KMS-11 (cell line): ENCODE results near the gene PDPN.

Source experiments
- H2AFZ ChIP-seq: fragments of 200-600 bp; sonication (generic); 2 replicates; pipeline ENCODE4 v1.6.1; 2016; ENCODE audit warnings: antibody characterized with exemption, mixed run types, low read depth
- H3K27ac ChIP-seq: fragments of 200-600 bp; sonication (generic); 2 replicates; pipeline ENCODE4 v1.6.1; 2016; ENCODE audit warnings: mild to moderate bottlenecking, mixed run types
- H3K27me3 ChIP-seq: fragments of 200-600 bp; sonication (generic); 2 replicates; pipeline ENCODE4 v1.6.1; 2017; ENCODE audit warnings: mild to moderate bottlenecking, low read depth, mixed run types, moderate library complexity; ENCODE audit not compliant: insufficient read depth
- H3K36me3 ChIP-seq: fragments of 200-600 bp; sonication (generic); 2 replicates; pipeline ENCODE4 v1.6.1; 2017; ENCODE audit warnings: mild to moderate bottlenecking, mixed run types; ENCODE audit not compliant: insufficient read depth
- H3K4me1 ChIP-seq: fragments of 200-600 bp; sonication (generic); 2 replicates; pipeline ENCODE4 v1.6.1; 2016; ENCODE audit warnings: mild to moderate bottlenecking, low read depth, mixed run types; ENCODE audit not compliant: poor library complexity, severe bottlenecking
- H3K4me2 ChIP-seq: fragments of 200-600 bp; sonication (generic); 2 replicates; pipeline ENCODE4 v1.7.0; 2016; ENCODE audit warnings: mild to moderate bottlenecking, mixed run types
- H3K4me3 ChIP-seq: fragments of 200-600 bp; sonication (generic); IDR thresholded peaks from 2 replicates; pipeline ENCODE4 v1.6.1; 2017; ENCODE audit warnings: low read depth, low read length, mixed read lengths; ENCODE audit not compliant: insufficient read depth
- H3K79me2 ChIP-seq: fragments of 200-600 bp; sonication (generic); 2 replicates; pipeline ENCODE4 v1.6.1; 2016; ENCODE audit warnings: low read depth, mixed run types; ENCODE audit not compliant: insufficient read depth
- H3K9ac ChIP-seq: fragments of 200-600 bp; sonication (generic); 2 replicates; pipeline ENCODE4 v1.6.1; 2016; ENCODE audit warnings: mild to moderate bottlenecking, mixed run types
- H4K20me1 ChIP-seq: fragments of 200-600 bp; sonication (generic); 2 replicates; pipeline ENCODE4 v1.6.1; 2016; ENCODE audit warnings: mild to moderate bottlenecking, mixed run types; ENCODE audit not compliant: insufficient read depth
- CTCF ChIP-seq: fragments of 200-600 bp; sonication (generic); conservative IDR thresholded peaks from 2 replicates; pipeline ENCODE4 v1.6.1; 2017; ENCODE audit warnings: low read depth, mild to moderate bottlenecking, antibody characterized with exemption, low read length, moderate library complexity, mixed read lengths

Gene PDPN

GRCh38 chr1:13583595-13583965 lies at the start of gene PDPN:
TSS of gene PDPN (plus strand) at chr1:13583832. CDS start at chr1:13584034, 202 bp downstream.
- Histone ChIP-seq H3K79me2 (no peaks in the 10 kb centered on the region), H2AFZ (no peak within 1 kb of the TSS), H3K9ac (no peak within 1 kb of the TSS), H4K20me1 (no peaks in the 10 kb centered on the region), H3K27ac (no peak within 1 kb of the TSS), H3K4me2 (no peak within 1 kb of the TSS), H3K27me3 (peaks cover 9% of the 10 kb centered on the region; the same call in 1 of the 2 replicates), H3K4me1 (no peaks in the 10 kb centered on the region), H3K4me3 (no peak within 1 kb of the TSS), H3K36me3 (no peaks in the 10 kb centered on the region)
- no peak for TF ChIP-seq CTCF

- Histone ChIP-seq H3K9ac (no peak overlapping the region), H3K36me3 (no peaks in the 10 kb centered on the region), H3K27me3 (peaks cover 6% of the 10 kb centered on the region; the same call in 1 of the 2 replicates), H4K20me1 (no peaks in the 10 kb centered on the region), H3K4me1 (no peaks in the 10 kb centered on the region), H3K79me2 (no peaks in the 10 kb centered on the region), H3K27ac (no peak overlapping the region), H3K4me2 (no peak overlapping the region), H3K4me3 (no peak overlapping the region), H2AFZ (no peak overlapping the region)
- TF ChIP-seq CTCF: no peak
Measured at GRCh38 chr1:13535227-13535626, 48.4 kb upstream of the PDPN start.

GRCh38 chr1:13536571-13536970 lies 47.1 kb upstream of the PDPN start:
- Histone ChIP-seq H3K79me2 (no peaks in the 10 kb centered on the region), H3K4me3 (no peak overlapping the region)

GRCh38 chr1:13538832-13539231 lies 44.8 kb upstream of the PDPN start:
- peaks cover 13% of the 10 kb centered on the region; the same call in 1 of the 2 replicates for H3K27me3 ChIP-seq
- no peaks in the 10 kb centered on the region for H3K79me2 ChIP-seq
- H2AFZ ChIP-seq: no peak overlapping the region
- H3K4me1 ChIP-seq: no peaks in the 10 kb centered on the region
- no peak overlapping the region for H3K4me2 ChIP-seq
- TF ChIP-seq CTCF: no peak
- no peaks in the 10 kb centered on the region for H3K36me3 ChIP-seq
- H4K20me1 ChIP-seq: no peaks in the 10 kb centered on the region
- H3K27ac ChIP-seq: no peak overlapping the region
- H3K9ac ChIP-seq: no peak overlapping the region
- no peak overlapping the region for H3K4me3 ChIP-seq

More at GRCh38 chr1:13536571-13536970, 47.1 kb upstream of the PDPN start:
- H3K27me3 ChIP-seq: peaks cover 9% of the 10 kb centered on the region; the same call in 1 of the 2 replicates
- no peaks in the 10 kb centered on the region for H3K36me3 ChIP-seq
- TF ChIP-seq CTCF: no peak
- H3K9ac ChIP-seq: no peak overlapping the region
- H4K20me1 ChIP-seq: no peaks in the 10 kb centered on the region
- no peak overlapping the region for H2AFZ ChIP-seq
- H3K4me2 ChIP-seq: no peak overlapping the region
- no peak overlapping the region for H3K27ac ChIP-seq
- no peaks in the 10 kb centered on the region for H3K4me1 ChIP-seq
